KOPT-K1 (cell line): Measurements from ENCODE around the gene NGLY1.

Experiments
- H3K27ac ChIP-seq: fragments of 200-600 bp; sonication (generic); 2 replicates; pipeline ENCODE4 v1.5.1; 2016; ENCODE audit warnings: antibody characterized with exemption, mild to moderate bottlenecking, low read depth, low read length; ENCODE audit not compliant: poor library complexity, severe bottlenecking
- H3K36me3 ChIP-seq: fragments of 200-600 bp; sonication (generic); 2 replicates; pipeline ENCODE4 v1.5.1; 2017; ENCODE audit warnings: antibody characterized with exemption, mild to moderate bottlenecking, low read length, moderate library complexity; ENCODE audit not compliant: insufficient read depth
- H3K9me3 ChIP-seq: fragments of 200-600 bp; sonication (generic); 2 replicates; pipeline ENCODE4 v1.5.1; 2017; ENCODE audit warnings: antibody characterized with exemption, low read length, mild to moderate bottlenecking; ENCODE audit not compliant: insufficient read depth, poor library complexity, severe bottlenecking

The NGLY1 gene

DNA sequence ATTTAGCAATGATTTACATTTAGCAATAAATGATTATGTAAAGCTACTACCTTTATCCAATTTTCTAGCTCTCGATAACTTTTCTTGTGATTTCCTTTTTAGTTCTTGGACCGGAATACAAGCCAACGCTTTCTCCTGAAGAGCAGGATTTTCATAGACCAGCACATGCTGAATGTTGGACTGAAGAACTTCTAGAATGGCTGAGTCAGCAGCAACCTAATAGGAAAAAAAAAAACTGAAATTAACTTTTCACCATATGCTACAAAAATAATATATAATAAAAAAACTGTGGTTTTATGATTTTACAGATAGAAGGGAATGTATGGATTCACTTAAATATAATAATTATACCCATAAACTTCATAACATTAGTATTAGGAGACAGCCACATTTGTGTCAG lies 32.2 kb downstream of the NGLY1 start:
- Histone ChIP-seq H3K36me3 (peaks cover 93% of the 10 kb centered on the region), H3K27ac (no peak overlapping the region)

GRCh38 chr3:25749031-25749581 lies 34.1 kb downstream of the NGLY1 start:
- Histone ChIP-seq H3K27ac (no peak overlapping the region), H3K9me3 (no peaks in the 10 kb centered on the region), H3K36me3 (peaks cover 93% of the 10 kb centered on the region)

More for the DNA sequence above, 32.2 kb downstream of the NGLY1 start:
- H3K9me3 ChIP-seq: no peaks in the 10 kb centered on the region

GRCh38 chr3:25748189-25748588 lies 35.1 kb downstream of the NGLY1 start:
- no peak overlapping the region for H3K27ac ChIP-seq
- peaks cover 93% of the 10 kb centered on the region for H3K36me3 ChIP-seq

GRCh38 chr3:25747033-25747432 lies 36.2 kb downstream of the NGLY1 start:
- Histone ChIP-seq H3K27ac (no peak overlapping the region), H3K9me3 (no peaks in the 10 kb centered on the region), H3K36me3 (peaks cover 98% of the 10 kb centered on the region)

More at GRCh38 chr3:25748189-25748588, 35.1 kb downstream of the NGLY1 start:
- H3K9me3 ChIP-seq: no peaks in the 10 kb centered on the region

DNA sequence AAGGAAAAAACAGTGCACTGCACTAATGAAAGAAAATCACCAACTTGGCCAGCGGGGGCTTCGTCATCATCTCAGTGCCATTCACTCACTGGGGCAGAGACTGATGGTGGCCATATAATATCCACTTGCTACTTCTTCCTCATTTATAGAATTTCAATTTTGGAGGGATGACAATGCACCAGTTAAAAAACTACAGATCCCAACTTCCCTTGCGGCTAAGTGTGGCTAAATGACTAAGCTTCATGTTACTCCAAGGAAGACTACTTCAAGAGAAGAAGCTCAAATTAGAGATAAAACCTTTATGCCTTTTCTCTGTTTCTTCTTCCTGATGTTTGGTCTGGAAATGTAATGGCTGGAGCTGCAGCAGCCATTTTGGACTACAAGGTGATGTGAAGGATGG lies 38.8 kb downstream of the NGLY1 start:
- H3K27ac ChIP-seq: no peak overlapping the region
- no peaks in the 10 kb centered on the region for H3K9me3 ChIP-seq
- H3K36me3 ChIP-seq: peaks cover 87% of the 10 kb centered on the region

DNA sequence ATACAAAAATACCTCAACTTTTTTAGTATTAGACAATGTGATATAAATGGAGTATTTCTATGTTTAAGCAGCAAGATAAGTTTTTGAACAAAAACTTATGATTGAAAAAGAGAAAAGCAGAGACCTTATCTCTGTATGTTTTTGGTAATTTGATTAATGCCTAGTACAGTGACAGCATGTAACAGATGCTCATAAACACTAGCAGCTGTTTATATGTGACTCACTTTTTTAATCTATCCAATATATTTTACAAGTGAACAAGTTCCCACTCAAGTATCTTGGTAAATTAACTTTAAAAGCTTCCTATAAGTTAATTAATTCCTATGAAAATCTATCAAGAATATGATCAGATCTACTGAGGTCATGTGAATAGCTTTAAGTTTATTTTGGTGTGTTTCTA lies 55.1 kb downstream of the NGLY1 start:
- no peaks in the 10 kb centered on the region for H3K9me3 ChIP-seq
- peaks cover 98% of the 10 kb centered on the region for H3K36me3 ChIP-seq
- H3K27ac ChIP-seq: no peak overlapping the region

DNA sequence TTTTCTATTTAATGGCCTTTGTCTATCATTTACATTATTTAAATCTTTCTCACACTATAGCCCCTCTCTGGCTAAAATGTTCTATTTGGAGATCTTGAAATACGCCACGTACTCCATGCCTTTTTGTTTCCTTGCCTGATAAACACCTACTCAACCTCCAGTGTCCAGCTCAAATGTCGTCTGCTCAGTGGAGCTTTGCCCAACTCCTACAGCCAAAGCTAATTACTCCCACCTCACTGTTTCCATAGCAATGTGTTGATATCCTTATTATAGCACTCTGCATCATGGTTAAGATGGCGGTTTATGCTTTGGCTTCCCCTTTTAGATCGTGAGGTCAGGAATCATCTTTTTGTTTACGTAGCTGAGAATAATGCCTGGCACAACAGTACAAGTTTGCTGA lies 55.9 kb downstream of the NGLY1 start:
- Histone ChIP-seq H3K9me3 (no peaks in the 10 kb centered on the region), H3K27ac (no peak overlapping the region), H3K36me3 (peaks cover 98% of the 10 kb centered on the region)

GRCh38 chr3:25725810-25726209 lies 57.4 kb downstream of the NGLY1 start:
- no peak overlapping the region for H3K27ac ChIP-seq
- no peaks in the 10 kb centered on the region for H3K9me3 ChIP-seq
- H3K36me3 ChIP-seq: peaks cover 90% of the 10 kb centered on the region

DNA sequence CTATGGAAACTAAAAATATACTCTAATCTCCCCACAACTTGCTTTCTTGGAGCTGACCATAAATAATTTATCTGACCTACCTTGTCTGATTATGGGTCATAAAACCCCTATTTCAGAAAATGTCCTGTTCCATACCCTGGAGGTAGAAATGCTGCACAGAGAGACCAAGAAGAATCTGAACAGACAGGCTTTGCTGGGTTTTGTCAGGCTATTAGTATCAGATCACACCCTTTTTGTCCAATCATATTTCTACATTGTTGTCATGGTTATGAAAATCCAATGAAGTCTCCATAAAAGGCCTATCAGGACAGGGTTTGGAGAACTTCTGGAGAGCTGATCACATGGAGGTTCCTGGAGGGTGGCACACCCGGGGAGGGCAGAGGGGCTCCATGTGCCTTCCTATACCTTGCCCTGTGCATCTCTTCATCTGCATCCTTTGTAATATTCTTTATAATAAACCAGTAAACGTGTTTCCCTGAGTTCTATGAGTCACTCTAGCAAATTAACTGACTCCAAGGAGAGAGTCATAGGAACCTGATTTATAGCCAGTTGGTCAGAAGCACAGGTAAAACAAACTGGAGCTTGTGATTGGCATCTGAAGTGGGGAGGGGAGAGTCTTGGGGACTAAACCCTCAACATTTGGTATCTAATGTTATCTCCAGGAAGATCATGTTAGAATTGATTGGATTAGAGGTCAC lies 58.1 kb downstream of the NGLY1 start:
- Histone ChIP-seq H3K36me3 (peaks cover 90% of the 10 kb centered on the region), H3K9me3 (no peaks in the 10 kb centered on the region), H3K27ac (no peak overlapping the region)

DNA sequence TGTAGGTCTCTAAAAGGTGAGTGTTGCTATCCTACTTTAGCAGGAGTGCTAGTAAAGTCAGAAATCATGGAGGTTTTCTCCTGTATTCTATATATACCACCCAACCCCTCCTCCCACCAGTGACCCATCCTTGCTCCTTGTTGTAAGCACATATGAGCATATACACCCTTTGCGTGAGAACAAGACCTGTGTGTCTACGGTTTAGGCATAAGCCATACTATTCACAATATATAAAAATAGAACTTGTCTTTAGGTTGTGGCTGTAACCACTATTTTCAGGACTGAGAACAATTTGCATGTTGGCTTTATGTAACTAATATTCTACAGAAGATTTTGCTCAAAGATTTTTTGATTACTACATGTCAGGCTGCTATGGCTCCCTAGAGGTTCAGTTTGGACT lies 59.4 kb downstream of the NGLY1 start:
- Histone ChIP-seq H3K27ac (no peak overlapping the region), H3K9me3 (no peaks in the 10 kb centered on the region), H3K36me3 (peaks cover 92% of the 10 kb centered on the region)

- Histone ChIP-seq H3K27ac (no peak overlapping the region), H3K36me3 (peaks cover 69% of the 10 kb centered on the region), H3K9me3 (no peaks in the 10 kb centered on the region)
Observed at GRCh38 chr3:25719321-25719720, 63.9 kb downstream of the NGLY1 start.

GRCh38 chr3:25713341-25713985 lies 69.8 kb downstream of the NGLY1 start:
- Histone ChIP-seq H3K36me3 (peaks cover 18% of the 10 kb centered on the region), H3K9me3 (no peaks in the 10 kb centered on the region), H3K27ac (no peak overlapping the region)

DNA sequence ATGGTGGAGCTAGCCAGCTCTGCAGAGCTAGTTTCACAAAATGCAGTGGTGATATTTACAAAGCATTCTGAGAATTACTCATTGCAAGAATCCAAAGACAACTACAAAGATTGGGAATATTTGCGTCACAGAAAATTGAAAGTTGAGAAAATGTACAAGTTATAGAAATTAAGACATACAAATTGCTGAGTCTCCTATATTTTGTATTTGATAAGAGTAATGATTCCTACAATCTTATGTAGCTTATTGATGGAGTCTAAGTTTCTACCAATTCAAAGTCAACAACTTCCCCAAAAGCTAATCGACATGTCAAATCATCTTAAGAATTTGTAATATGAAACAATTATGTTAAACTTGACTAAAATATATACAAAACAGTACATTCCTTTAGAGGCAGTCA lies 72.2 kb downstream of the NGLY1 start:
- no peaks in the 10 kb centered on the region for H3K36me3 ChIP-seq
- H3K27ac ChIP-seq: no peak overlapping the region

DNA sequence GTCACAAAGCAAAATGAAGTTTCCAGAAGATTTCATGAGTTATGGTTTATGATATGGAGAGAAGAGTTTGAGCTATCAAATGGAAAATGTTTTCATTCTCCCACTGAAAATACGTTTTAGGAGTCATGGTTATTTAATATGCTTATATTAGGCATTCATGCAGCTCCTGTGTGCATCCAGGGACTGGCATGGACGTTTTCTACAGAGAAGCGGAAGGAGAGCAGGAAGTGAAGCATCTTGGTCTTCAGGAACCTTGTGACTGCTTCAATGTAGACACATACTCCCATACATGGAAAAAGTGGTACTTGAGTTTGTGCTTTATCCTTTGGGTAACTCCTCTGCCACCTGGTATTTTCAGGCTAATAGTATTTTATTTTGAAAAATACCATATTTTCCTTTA lies 75.2 kb downstream of the NGLY1 start:
- no peak overlapping the region for H3K27ac ChIP-seq
- no peaks in the 10 kb centered on the region for H3K9me3 ChIP-seq
- no peaks in the 10 kb centered on the region for H3K36me3 ChIP-seq

More for the DNA sequence above, 72.2 kb downstream of the NGLY1 start:
- no peaks in the 10 kb centered on the region for H3K9me3 ChIP-seq

DNA sequence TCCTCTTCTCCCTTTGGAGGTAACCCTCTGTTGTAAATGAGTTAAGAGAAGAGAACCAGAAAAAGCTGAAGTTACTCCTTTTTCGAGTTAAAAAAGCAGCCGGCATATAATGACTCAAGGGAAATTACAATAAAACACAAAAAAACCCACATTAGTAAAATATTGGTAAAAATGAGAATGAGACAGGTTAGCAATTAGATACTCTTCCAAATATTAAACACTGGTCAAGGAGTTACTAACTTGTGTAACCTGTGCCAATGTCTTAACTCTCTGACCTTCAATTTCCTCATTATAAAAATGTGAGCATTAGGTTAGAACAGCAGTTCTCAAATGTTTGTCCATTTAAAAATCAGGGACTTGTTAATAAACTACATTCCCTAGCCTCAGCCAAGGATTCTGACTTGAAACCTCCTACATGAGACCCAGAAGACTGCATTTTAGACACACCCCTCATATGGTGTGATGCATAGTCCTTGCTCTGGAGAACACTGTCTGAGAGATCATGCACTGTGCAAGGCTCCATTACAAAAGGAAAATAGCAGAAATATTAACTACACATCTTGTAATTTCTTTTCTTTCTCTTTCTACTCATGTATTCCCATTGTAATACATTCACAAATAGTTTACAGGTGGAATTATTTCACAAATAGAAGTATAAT lies 75.8 kb downstream of the NGLY1 start:
- H3K36me3 ChIP-seq: no peaks in the 10 kb centered on the region
- H3K27ac ChIP-seq: no peak overlapping the region
- H3K9me3 ChIP-seq: no peaks in the 10 kb centered on the region
